ENCODE data around the gene IL1F10. TPM values are rescaled to one million over a fixed set of nuclear protein-coding genes. Genes with fewer than 3 reads are reported as not detected.

The IL1F10 gene
- total RNA-seq, 2 experiments from 2014 or later = not detected

GRCh38 chr2:113076954-113077669, 9.3 kb downstream of the IL1F10 start:
- CTCF ChIA-PET (ENCODE audit: unreplicated experiment) = no interaction called here
- Histone ChIP-seq H3K4me2 (ENCODE audit: low read length) (no peak overlapping the region), H3K9me3 (ENCODE audit: low read length) (no peaks in the 10 kb centered on the region)

GRCh38 chr2:113077921-113078320, 10.2 kb downstream of the IL1F10 start:
- Histone ChIP-seq H2AFZ (ENCODE audit: low read length) (no peak overlapping the region), H3K4me3 (ENCODE audit: low read depth, low read length, poor library complexity, severe bottlenecking) (no peak overlapping the region), H4K20me1 (ENCODE audit: insufficient read depth, low read length) (no peaks in the 10 kb centered on the region), H3K36me3 (ENCODE audit: insufficient read depth, low read length) (no peaks in the 10 kb centered on the region), H3K27ac (ENCODE audit: low read depth, low read length, poor library complexity, severe bottlenecking) (no peak overlapping the region), H3K9me2 (ENCODE audit: insufficient read depth, low read length) (no peaks in the 10 kb centered on the region), H3K9me3 (ENCODE audit: low read length) (no peaks in the 10 kb centered on the region), H3K79me2 (ENCODE audit: insufficient read depth, low read depth, low read length) (no peaks in the 10 kb centered on the region), H3K4me2 (ENCODE audit: low read length) (no peak overlapping the region), H3K4me1 (ENCODE audit: insufficient read depth, low read length, poor library complexity, severe bottlenecking) (no peaks in the 10 kb centered on the region)
- intact Hi-C loops (cut with micrococcal nuclease; ENCODE audit: unreplicated experiment) = no loop called here
- TF ChIP-seq EZH2phosphoT487 (IDR thresholded peaks at IDR 0.05; ENCODE audit: borderline replicate concordance, low read depth, low read length) (no peak), CTCF (conservative IDR thresholded peaks at IDR 0.05; ENCODE audit: low read length) (no peak)
- no TSS peak for BruUV-seq (replicated peaks)
- ChIA-PET POLR2A (no interaction called here), CTCF (ENCODE audit: unreplicated experiment) (no interaction called here)
- no peak for DNase-seq (ENCODE audit: low spot score)

More at GRCh38 chr2:113076954-113077669, 9.3 kb downstream of the IL1F10 start:
- no peak for DNase-seq (ENCODE audit: low spot score)
- Histone ChIP-seq H2AFZ (ENCODE audit: low read length) (no peak overlapping the region), H3K27ac (ENCODE audit: low read depth, low read length, poor library complexity, severe bottlenecking) (no peak overlapping the region), H3K36me3 (ENCODE audit: insufficient read depth, low read length) (no peaks in the 10 kb centered on the region), H3K4me3 (ENCODE audit: low read depth, low read length, poor library complexity, severe bottlenecking) (no peak overlapping the region), H3K9me2 (ENCODE audit: insufficient read depth, low read length) (no peaks in the 10 kb centered on the region), H4K20me1 (ENCODE audit: insufficient read depth, low read length) (no peaks in the 10 kb centered on the region), H3K79me2 (ENCODE audit: insufficient read depth, low read depth, low read length) (no peaks in the 10 kb centered on the region), H3K4me1 (ENCODE audit: insufficient read depth, low read length, poor library complexity, severe bottlenecking) (no peaks in the 10 kb centered on the region)
- intact Hi-C loops (cut with micrococcal nuclease; ENCODE audit: unreplicated experiment) = no loop called here
- no peak for TF ChIP-seq CTCF (conservative IDR thresholded peaks at IDR 0.05; ENCODE audit: low read length)
- TF ChIP-seq EZH2phosphoT487 (IDR thresholded peaks at IDR 0.05; ENCODE audit: borderline replicate concordance, low read depth, low read length) = no peak
- no TSS peak for BruUV-seq (replicated peaks)
- POLR2A ChIA-PET = no interaction called here

GRCh38 chr2:113078350-113078839, 10.6 kb downstream of the IL1F10 start:
- H3K4me1 ChIP-seq (ENCODE audit: insufficient read depth, low read length, poor library complexity, severe bottlenecking) = no peaks in the 10 kb centered on the region
- DNase-seq (ENCODE audit: low spot score) = no peak
- no peak overlapping the region for H3K27ac ChIP-seq (ENCODE audit: low read depth, low read length, poor library complexity, severe bottlenecking)
- H3K79me2 ChIP-seq (ENCODE audit: insufficient read depth, low read depth, low read length) = no peaks in the 10 kb centered on the region
- CTCF ChIA-PET (ENCODE audit: unreplicated experiment) = no interaction called here
- no peaks in the 10 kb centered on the region for H3K9me3 ChIP-seq (ENCODE audit: low read length)
- no peak overlapping the region for H2AFZ ChIP-seq (ENCODE audit: low read length)
- TF ChIP-seq EZH2phosphoT487 (IDR thresholded peaks at IDR 0.05; ENCODE audit: borderline replicate concordance, low read depth, low read length) = no peak
- no peak for TF ChIP-seq CTCF (conservative IDR thresholded peaks at IDR 0.05; ENCODE audit: low read length)
- no peak overlapping the region for H3K4me2 ChIP-seq (ENCODE audit: low read length)
- no peaks in the 10 kb centered on the region for H3K9me2 ChIP-seq (ENCODE audit: insufficient read depth, low read length)
- intact Hi-C loops (cut with micrococcal nuclease; ENCODE audit: unreplicated experiment) = no loop called here
- BruUV-seq (replicated peaks) = no TSS peak
- no peaks in the 10 kb centered on the region for H3K36me3 ChIP-seq (ENCODE audit: insufficient read depth, low read length)
- no peak overlapping the region for H3K4me3 ChIP-seq (ENCODE audit: low read depth, low read length, poor library complexity, severe bottlenecking)
- no peaks in the 10 kb centered on the region for H4K20me1 ChIP-seq (ENCODE audit: insufficient read depth, low read length)
- POLR2A ChIA-PET = no interaction called here
